ENCODE results near the gene PTPRD. TPM values are rescaled to one million over a fixed set of nuclear protein-coding genes. Genes with fewer than 3 reads are reported as not detected.

The PTPRD gene
- total and polyA plus RNA-seq, 9 of the 15 experiments (the other 6 are each of a cell fraction or from before 2014, with no cell fraction given) = 0.11 TPM; not detected in 8

- TF ChIP-seq, protein P1, sequence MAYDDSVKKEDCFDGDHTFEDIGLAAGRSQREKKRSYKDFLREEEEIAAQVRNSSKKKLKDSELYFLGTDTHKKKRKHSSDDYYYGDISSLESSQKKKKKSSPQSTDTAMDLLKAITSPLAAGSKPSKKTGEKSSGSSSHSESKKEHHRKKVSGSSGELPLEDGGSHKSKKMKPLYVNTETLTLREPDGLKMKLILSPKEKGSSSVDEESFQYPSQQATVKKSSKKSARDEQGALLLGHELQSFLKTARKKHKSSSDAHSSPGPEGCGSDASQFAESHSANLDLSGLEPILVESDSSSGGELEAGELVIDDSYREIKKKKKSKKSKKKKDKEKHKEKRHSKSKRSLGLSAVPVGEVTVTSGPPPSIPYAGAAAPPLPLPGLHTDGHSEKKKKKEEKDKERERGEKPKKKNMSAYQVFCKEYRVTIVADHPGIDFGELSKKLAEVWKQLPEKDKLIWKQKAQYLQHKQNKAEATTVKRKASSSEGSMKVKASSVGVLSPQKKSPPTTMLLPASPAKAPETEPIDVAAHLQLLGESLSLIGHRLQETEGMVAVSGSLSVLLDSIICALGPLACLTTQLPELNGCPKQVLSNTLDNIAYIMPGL (CRISPR knock-in tag; IDR thresholded peaks at IDR 0.05) = no peak
- TF ChIP-seq ZBTB5 (IDR thresholded peaks at IDR 0.05) = no peak
- TF ChIP-seq HNRNPUL1 (IDR thresholded peaks at IDR 0.05; ENCODE audit: low read length) = no peak
- no peak for TF ChIP-seq ZNF133 (CRISPR knock-in tag; IDR thresholded peaks at IDR 0.05)
- TF ChIP-seq HOXB6 (CRISPR knock-in tag; IDR thresholded peaks at IDR 0.05; ENCODE audit: borderline replicate concordance) = no peak
Observed at GRCh38 chr9:9783711-9784110, 829.1 kb downstream of the PTPRD start (continued).

DNA sequence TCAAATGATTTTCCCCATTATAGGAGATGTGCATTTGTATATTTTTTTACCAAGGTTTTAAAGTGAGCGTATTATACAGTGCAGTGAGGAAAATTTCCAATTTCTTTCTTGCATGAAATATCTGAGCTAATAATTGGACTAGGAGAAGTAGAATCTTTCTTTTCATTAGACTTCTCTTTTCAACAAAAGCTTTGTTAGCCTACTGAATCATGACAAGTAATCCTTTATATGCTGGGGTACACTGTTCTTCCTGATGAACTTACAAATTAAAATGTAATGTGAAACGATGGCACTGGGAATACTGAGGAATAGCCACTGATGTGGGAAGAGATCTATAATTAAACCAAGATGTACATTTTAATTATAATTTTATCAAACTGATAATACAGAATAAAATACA lies 829.6 kb downstream of the PTPRD start:
- BruUV-seq (replicated peaks) = no TSS peak
- no peaks in the 10 kb centered on the region for H3K27me3 ChIP-seq (ENCODE audit: control insufficient read depth in 2 of 2, insufficient read depth in 2 of 2, low read length in 2 of 2)
- H3K9me1 ChIP-seq (ENCODE audit: control insufficient read depth, insufficient read depth, low read length) = no peaks in the 10 kb centered on the region
- FAIRE-seq (no peak), DNase-seq (ENCODE audit: extremely low read depth in 1 of 4, low spot score in 3 of 4) (no peak), ATAC-seq (no peak)
- H3K4me2 ChIP-seq (ENCODE audit: insufficient read depth, low read length) = no peak overlapping the region
- intact Hi-C loops (cut with micrococcal nuclease) (no loop called here), in situ Hi-C loops (cut with MboI) (no loop called here)
- no peak overlapping the region for H3K9ac ChIP-seq (ENCODE audit: insufficient read depth in 1 of 2, low read depth in 2 of 2, low read length in 2 of 2)
- H2AFZ ChIP-seq (ENCODE audit: low read depth, low read length) = no peak overlapping the region
- no peaks in the 10 kb centered on the region for H3K4me1 ChIP-seq (replicated peaks in 1 of 2; ENCODE audit: control insufficient read depth in 2 of 2, insufficient read depth in 2 of 2, low read length in 2 of 2)
- ChIA-PET POLR2A (no interaction called here), CTCF (ENCODE audit: low intra/inter-chr PET ratio) (no interaction called here)
- no peaks in the 10 kb centered on the region for H3K79me2 ChIP-seq (ENCODE audit: control insufficient read depth, insufficient read depth, low read length)
- 0% methylated on average over 2 of the region's 2 CpGs for WGBS (ENCODE audit: insufficient coverage, low coverage, missing lambda C conversion rate)
- no peaks in the 10 kb centered on the region for H3K36me3 ChIP-seq (ENCODE audit: control insufficient read depth, insufficient read depth, low read length)
- no peaks in the 10 kb centered on the region for H4K20me1 ChIP-seq (replicated peaks; ENCODE audit: control insufficient read depth, insufficient read depth, low read length)
- H3K9me3 ChIP-seq (replicated peaks; ENCODE audit: control insufficient read depth, insufficient read depth, low read depth, low read length) = no peaks in the 10 kb centered on the region
- no peak overlapping the region for H3K27ac ChIP-seq (ENCODE audit: extremely low read depth, low read depth, low read length)
- no peak overlapping the region for H3K4me3 ChIP-seq
- TF ChIP-seq CBX8 (IDR thresholded peaks at IDR 0.05; ENCODE audit: borderline replicate concordance, extremely low read depth, low read depth, low read length, poor library complexity, severe bottlenecking) (no peak), HDAC6 (IDR thresholded peaks at IDR 0.05; ENCODE audit: low read depth, low read length) (no peak), ZNF407 (IDR thresholded peaks at IDR 0.05; ENCODE audit: low read depth) (no peak), SMARCA4 (IDR thresholded peaks at IDR 0.05) (no peak)
